H1 (cell line): ENCODE measurements around the gene OSCAR. TPM values are rescaled to one million over a fixed set of nuclear protein-coding genes. Genes with fewer than 3 reads are reported as not detected.
A peak's percentile ranks its signal among the peaks of the same experiment; 100 is the strongest.

Source experiments
- CTCF ChIA-PET: fragments of 300-600 bp; sonication (Branson Sonifier 250); formaldehyde crosslinking; loops from one replicate; lab custom pipeline; 2021; ENCODE audit not compliant: partially characterized antibody; lab: Charles Lee
- POLR2A ChIA-PET: fragments of 300-600 bp; sonication (Branson Sonifier 250); formaldehyde crosslinking; loops from one replicate; lab custom pipeline; 2021; ENCODE audit warnings: inconsistent platforms; ENCODE audit not compliant: partially characterized antibody; lab: Charles Lee
- DNase-seq, 2 experiments: peaks; one replicate each; pipeline versions ENCODE4 v3.0.0 to v3.0.0-alpha.2; 2010 to 2022; ENCODE audit warnings: low spot score in 2 of 2, low read depth in 1 of 2, mixed read lengths in 1 of 2
- FAIRE-seq: peaks from 2 replicates; lab custom pipeline; 2011; peaks lifted over from hg19 to GRCh38; lab: Jason Lieb, UNC
- H2AFZ ChIP-seq: 2 replicates; pipeline ENCODE4 v1.8.1; 2012; ENCODE audit warnings: low read length, inconsistent platforms
- H2AK5ac ChIP-seq: 2 replicates; pipeline ENCODE4 v1.6.1; 2013; ENCODE audit warnings: low read depth, low read length
- H2BK120ac ChIP-seq: replicated peaks from 2 replicates; pipeline ENCODE3; 2013; ENCODE audit warnings: low read depth, low read length, inconsistent platforms
- H2BK12ac ChIP-seq: 2 replicates; pipeline ENCODE4 v1.6.1; 2013; ENCODE audit warnings: low read depth, low read length
- H2BK15ac ChIP-seq: 2 replicates; pipeline ENCODE4 v1.6.1; 2013; ENCODE audit warnings: low read length
- H2BK20ac ChIP-seq: 2 replicates; pipeline ENCODE4 v1.6.1; 2013; ENCODE audit warnings: low read length
- H2BK5ac ChIP-seq: 2 replicates; pipeline ENCODE4 v1.6.1; 2013; ENCODE audit warnings: low read depth, low read length
- H3K14ac ChIP-seq: 2 replicates; pipeline ENCODE4 v1.6.1; 2013; ENCODE audit warnings: inconsistent platforms; ENCODE audit not compliant: insufficient read length
- H3K18ac ChIP-seq: 2 replicates; pipeline ENCODE4 v1.6.1; 2013; ENCODE audit warnings: low read length; ENCODE audit errors: extremely low read depth
- H3K23ac ChIP-seq: 2 replicates; pipeline ENCODE4 v1.6.1; 2013; ENCODE audit warnings: inconsistent platforms; ENCODE audit not compliant: insufficient read length
- H3K23me2 ChIP-seq: 2 replicates; pipeline ENCODE4 v1.6.1; 2013; ENCODE audit warnings: low read depth, low read length
- H3K27ac ChIP-seq: 2 replicates; pipeline ENCODE4 v1.6.1; 2011; ENCODE audit warnings: low read depth, low read length, inconsistent platforms
- H3K27me3 ChIP-seq, 4 experiments: replicated peaks in 1 of 4; 1 replicate in 1 of 4; 2 replicates in 3 of 4; pipeline versions ENCODE4 v1.6.1 to v1.8.1; 2011 to 2013; ENCODE audit warnings: low read length in 3 of 4, mild to moderate bottlenecking in 3 of 4, inconsistent platforms in 2 of 4, mixed read lengths in 2 of 4, moderate library complexity in 1 of 4; ENCODE audit not compliant: control insufficient read depth in 3 of 4, insufficient read depth in 3 of 4; ENCODE audit errors: extremely low read depth in 1 of 4
- H3K36me3 ChIP-seq, 4 experiments: 2 replicates each; pipeline versions ENCODE4 v1.6.1 to v1.8.1; 2011 to 2013; ENCODE audit warnings: mild to moderate bottlenecking in 4 of 4, low read length in 3 of 4, moderate library complexity in 2 of 4, control low read depth in 1 of 4, inconsistent platforms in 1 of 4; ENCODE audit not compliant: insufficient read depth in 4 of 4, control insufficient read depth in 2 of 4
- H3K4ac ChIP-seq: replicated peaks from 2 replicates; pipeline ENCODE3; 2013; ENCODE audit warnings: low read length, low read depth, mixed read lengths, inconsistent platforms; ENCODE audit not compliant: insufficient read length
- H3K4me1 ChIP-seq, 4 experiments: replicated peaks in 1 of 4; 1 replicate in 1 of 4; 2 replicates in 3 of 4; pipeline versions ENCODE4 v1.6.1 to v1.8.1; 2011 to 2013; ENCODE audit warnings: low read length in 3 of 4, inconsistent platforms in 2 of 4, mixed read lengths in 1 of 4; ENCODE audit not compliant: insufficient read depth in 4 of 4, control insufficient read depth in 3 of 4
- H3K4me2 ChIP-seq, 2 experiments: 2 replicates each; pipeline versions ENCODE4 v1.6.1 to v1.8.1; 2011 to 2013; ENCODE audit warnings: low read depth in 2 of 2, low read length in 2 of 2, control low read depth in 1 of 2, inconsistent platforms in 1 of 2, mild to moderate bottlenecking in 1 of 2; ENCODE audit not compliant: insufficient read depth in 1 of 2
- H3K4me3 ChIP-seq, 4 experiments: fragments of 200-600, 300-600 bp in 1 of 4; sonication (generic), shearing (Covaris generic), sonication (Bioruptor Twin) in 1 of 4; 2 replicates each; pipeline versions ENCODE4 v1.5.1 to v1.8.1; 2011 to 2016; ENCODE audit warnings: low read length in 4 of 4, low read depth in 3 of 4, control low read depth in 2 of 4, inconsistent platforms in 2 of 4, mild to moderate bottlenecking in 2 of 4, mixed read lengths in 1 of 4, moderate library complexity in 1 of 4; ENCODE audit not compliant: insufficient read depth in 2 of 4; ENCODE audit errors: extremely low read depth in 1 of 4
- H3K56ac ChIP-seq: replicated peaks from 2 replicates; pipeline ENCODE3; 2013; ENCODE audit warnings: low read depth, mild to moderate bottlenecking, mixed read lengths, low read length, inconsistent platforms; ENCODE audit not compliant: insufficient read length
- H3K79me1 ChIP-seq: 2 replicates; pipeline ENCODE4 v1.6.1; 2013; ENCODE audit warnings: low read depth, low read length, control low read depth
- H3K79me2 ChIP-seq, 2 experiments: 2 replicates each; pipeline versions ENCODE4 v1.6.1 to v1.8.1; 2012 to 2013; ENCODE audit warnings: low read length in 2 of 2, mild to moderate bottlenecking in 2 of 2, inconsistent platforms in 1 of 2; ENCODE audit not compliant: insufficient read depth in 2 of 2, control insufficient read depth in 1 of 2
- H3K9ac ChIP-seq, 4 experiments: replicated peaks in 1 of 4; 1 replicate in 1 of 4; 2 replicates in 3 of 4; pipeline versions ENCODE4 v1.6.1 to v1.8.1; 2011 to 2013; ENCODE audit warnings: low read depth in 3 of 4, low read length in 3 of 4, control low read depth in 2 of 4, mild to moderate bottlenecking in 2 of 4, moderate library complexity in 2 of 4, inconsistent platforms in 1 of 4; ENCODE audit errors: extremely low read depth in 1 of 4
- H3K9me3 ChIP-seq, 2 experiments: 2 replicates each; pipeline versions ENCODE4 v1.6.1 to v1.8.1; 2012 to 2013; ENCODE audit warnings: mild to moderate bottlenecking in 2 of 2, moderate library complexity in 2 of 2, control low read depth in 1 of 2, inconsistent platforms in 1 of 2, low read depth in 1 of 2, low read length in 1 of 2, mixed read lengths in 1 of 2; ENCODE audit not compliant: insufficient read depth in 2 of 2
- H4K20me1 ChIP-seq, 2 experiments: replicated peaks in 1 of 2; 2 replicates each; pipeline versions ENCODE3 to v1.8.1; 2011 to 2013; ENCODE audit warnings: inconsistent platforms in 2 of 2, low read length in 2 of 2, mild to moderate bottlenecking in 1 of 2; ENCODE audit not compliant: insufficient read depth in 2 of 2, control insufficient read depth in 1 of 2
- H4K5ac ChIP-seq: 2 replicates; pipeline ENCODE4 v1.6.1; 2013; ENCODE audit warnings: low read length, low read depth, mixed read lengths, inconsistent platforms; ENCODE audit not compliant: insufficient read length
- H4K8ac ChIP-seq: 2 replicates; pipeline ENCODE4 v1.8.0; 2013; ENCODE audit warnings: mild to moderate bottlenecking, moderate library complexity, low read length, inconsistent platforms; ENCODE audit not compliant: insufficient read depth; ENCODE audit errors: extremely low read depth
- H4K91ac ChIP-seq: replicated peaks from 2 replicates; pipeline ENCODE3; 2013; ENCODE audit warnings: low read length, mixed read lengths, inconsistent platforms; ENCODE audit not compliant: insufficient read length
- ASH2L ChIP-seq: fragments of 200-600, 300-600 bp; sonication (generic); IDR thresholded peaks from one replicate; pipeline ENCODE4 v1.7.1; 2017; ENCODE audit warnings: low read length
- CBX8 ChIP-seq: fragments of 300-800, 300-1000 bp; sonication (generic); IDR thresholded peaks from 2 replicates; pipeline ENCODE4 v1.7.1; 2016; ENCODE audit warnings: low read depth, low read length, borderline replicate concordance
- CREB1 ChIP-seq: IDR thresholded peaks from 2 replicates; pipeline ENCODE4 v1.6.1; 2012; ENCODE audit warnings: inconsistent platforms
- HDAC6 ChIP-seq: IDR thresholded peaks from one replicate; pipeline ENCODE4 v1.7.1; 2012; ENCODE audit warnings: low read depth, mild to moderate bottlenecking, inconsistent platforms, low read length, moderate library complexity
- RXRA ChIP-seq: IDR thresholded peaks from 2 replicates; pipeline ENCODE4 v1.6.1; 2011; ENCODE audit warnings: low read depth, mild to moderate bottlenecking, low read length, moderate library complexity; ENCODE audit not compliant: insufficient read depth
- SIRT6 ChIP-seq: IDR thresholded peaks from one replicate; pipeline ENCODE4 v1.7.1; 2012; ENCODE audit warnings: low read length, inconsistent platforms
- SP1 ChIP-seq: IDR thresholded peaks from 2 replicates; pipeline ENCODE4 v1.6.1; 2011; ENCODE audit warnings: low read depth, low read length
- SP4 ChIP-seq: IDR thresholded peaks from 2 replicates; pipeline ENCODE4 v1.6.1; 2012; ENCODE audit warnings: low read length, inconsistent platforms
- SUZ12 ChIP-seq: fragments of 200-600 bp; sonication (generic); IDR thresholded peaks from 2 replicates; pipeline ENCODE4 v1.6.1; 2012; ENCODE audit warnings: mild to moderate bottlenecking, inconsistent platforms, low read length, moderate library complexity, mixed read lengths
- TAF1 ChIP-seq: IDR thresholded peaks from 2 replicates; pipeline ENCODE4 v1.6.1; 2011; ENCODE audit warnings: mild to moderate bottlenecking, low read depth, low read length
- YY1 ChIP-seq: IDR thresholded peaks from 2 replicates; pipeline ENCODE4 v1.6.1; 2011; ENCODE audit warnings: low read depth, mild to moderate bottlenecking, low read length
- WGBS, 2 experiments: shearing (Covaris generic) in 1 of 2; methylation state at CpG; one replicate each; pipeline versions ENCODE4 v1.1.6 to v1.1.7; 2013 to 2015; ENCODE audit warnings: low lambda C conversion rate in 2 of 2, mixed read lengths in 2 of 2, inconsistent platforms in 1 of 2, low coverage in 1 of 2, missing lambda C conversion rate in 1 of 2; ENCODE audit not compliant: insufficient replicate concordance in 2 of 2, insufficient coverage in 1 of 2, insufficient read length in 1 of 2; ENCODE audit errors: extremely low coverage in 1 of 2, missing lambda C conversion rate in 1 of 2; 5-methylcytosine and 5-hydroxymethylcytosine counted together
- polyA plus RNA-seq, 7 experiments: library from polyadenylated mRNA; depleted of rRNA in 3 of 7; stranded (reverse) in 5 of 7; unstranded in 2 of 7; fragments of >200 nt in 5 of 7; fragments of 200-250 nt in 2 of 7; gene quantifications; 1 replicate in 5 of 7; 2 replicates in 1 of 7; 4 replicates in 1 of 7; pipeline versions ENCODE4 v1.2.1 to v1.2.3, GENCODE V29; 2011 to 2013; ENCODE audit warnings: missing spikeins in 2 of 7, mixed read lengths in 2 of 7
- total RNA-seq: library from RNA; stranded (reverse); fragmentation: NEBNext Ultra II Directional; extraction: Animal tissue kit (Norgen Biotek cat#: 25700); gene quantifications from 2 replicates; pipeline ENCODE4 v1.2.1, GENCODE V29; 2021
- TF ChIP-seq, protein P1 (sequence below): IDR thresholded peaks from 2 replicates; pipeline ENCODE4 v1.6.1; 2012; ENCODE audit warnings: low read length, inconsistent platforms

Gene OSCAR
- total and polyA plus RNA-seq, 2 of the 8 experiments (the other 6 are each of a cell fraction or from before 2014, with no cell fraction given): 1.1 TPM

DNA sequence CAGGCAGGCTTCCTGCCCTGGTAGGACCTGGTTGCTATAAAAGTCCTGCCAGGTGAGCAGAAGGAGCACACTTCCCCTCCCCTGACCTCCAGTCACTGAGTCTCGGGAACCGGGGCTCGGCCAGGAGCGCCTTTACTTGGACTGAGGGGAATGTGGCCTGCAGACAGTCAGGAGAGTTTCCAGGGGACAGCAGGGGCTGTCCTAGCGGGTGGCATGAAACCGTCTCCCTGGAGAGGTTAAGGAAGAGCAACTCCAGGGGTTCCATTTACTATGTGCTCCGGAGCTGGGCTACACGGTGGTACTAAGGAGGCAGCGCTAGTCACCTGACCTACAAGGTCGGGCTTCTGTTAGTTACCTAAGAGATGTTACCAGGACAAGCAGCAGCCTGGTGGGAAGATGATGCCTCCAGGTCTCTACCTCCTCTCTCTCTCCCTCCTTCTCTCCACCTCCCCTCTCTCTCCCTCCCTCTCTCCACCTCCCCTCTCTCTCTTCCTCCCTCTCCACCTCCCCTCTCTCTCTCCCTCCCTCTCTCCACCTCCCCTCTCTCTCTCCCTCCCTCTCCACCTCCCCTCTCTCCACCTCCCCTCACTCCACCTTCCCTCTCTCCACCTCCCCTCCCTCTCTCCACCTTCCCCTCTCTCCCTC is 32.8 kb upstream of the OSCAR start:
- no peak overlapping the region for H4K5ac ChIP-seq
- H3K79me1 ChIP-seq: no peaks in the 10 kb centered on the region
- H3K4ac ChIP-seq: peak overlapping the region; percentile 7
- no peak overlapping the region for H2AFZ ChIP-seq
- peak overlapping the region; percentile 1; the same call in 1 of the 2 replicates for H2AK5ac ChIP-seq
- H3K4me2 ChIP-seq: no peak overlapping the region
- H2BK120ac ChIP-seq: no peak overlapping the region
- H3K14ac ChIP-seq: no peak overlapping the region
- no peak overlapping the region for H3K56ac ChIP-seq
- no peak overlapping the region for H3K27ac ChIP-seq
- 0 out of 2 replicates have a peak overlapping the region, but pooled peaks have one; percentile 3 for H2BK20ac ChIP-seq
- H2BK15ac ChIP-seq: peak overlapping the region; percentile 13; the same call in 1 of the 2 replicates
- H3K9me3 ChIP-seq: peaks cover 3 to 10% of the 10 kb centered on the region in 2 experiments; a peak in 3 of 4 replicates
- ChIA-PET CTCF (no interaction called here), POLR2A (interaction anchor here (1.0 to 15.7 kb wide), 8 partner anchors 7 to 183 kb away, joined by 3 to 348 read pairs (median 8); partner anchors contain the start of genes LENG1, PRPF31 and TFPT)
- H4K91ac ChIP-seq: peak overlapping the region; percentile 8
- 92% methylated on average over 10 of the region's 10 CpGs; no CpG with 5 or more reads in 1 of the 2 experiments for WGBS, 2 experiments
- H3K4me1 ChIP-seq: peaks cover 0 to 5% (median under 1%) of the 10 kb centered on the region in 4 experiments; a peak in 2 of 7 replicates
- no peak overlapping the region for H3K18ac ChIP-seq
- H3K9ac ChIP-seq: no peak overlapping the region
- peak overlapping the region; percentile 57 for H2BK5ac ChIP-seq
- peaks cover 0 to 8% of the 10 kb centered on the region in 2 experiments for H4K20me1 ChIP-seq
- H2BK12ac ChIP-seq: peak overlapping the region; percentile 11; the same call in 1 of the 2 replicates
- no peaks in the 10 kb centered on the region for H3K27me3 ChIP-seq
- H3K4me3 ChIP-seq: no peak overlapping the region
- H3K23ac ChIP-seq: no peak overlapping the region
- peaks cover 13% of the 10 kb centered on the region for H3K23me2 ChIP-seq
- H4K8ac ChIP-seq: no peak overlapping the region
- peaks cover 10 to 34% (median 11%) of the 10 kb centered on the region in 4 experiments; a peak in 7 of 8 replicates for H3K36me3 ChIP-seq
- DNase-seq: peak; percentile 63 to 78
- peaks cover 0 to 5% of the 10 kb centered on the region in 2 experiments; a peak in 3 of 4 replicates for H3K79me2 ChIP-seq
- no peak for FAIRE-seq
- TF ChIP-seq SP4 (no peak), SIRT6 (peak; percentile 24), SUZ12 (peak; percentile 37; the same call in 1 of the 2 replicates), HDAC6 (no peak), ASH2L (no peak), SP1 (no peak), CREB1 (no peak), TAF1 (no peak), CBX8 (no peak), RXRA (peak; percentile 70; the same call in 1 of the 2 replicates), YY1 (peak; percentile 61; the same call in 1 of the 2 replicates)
- TF ChIP-seq, protein P1, sequence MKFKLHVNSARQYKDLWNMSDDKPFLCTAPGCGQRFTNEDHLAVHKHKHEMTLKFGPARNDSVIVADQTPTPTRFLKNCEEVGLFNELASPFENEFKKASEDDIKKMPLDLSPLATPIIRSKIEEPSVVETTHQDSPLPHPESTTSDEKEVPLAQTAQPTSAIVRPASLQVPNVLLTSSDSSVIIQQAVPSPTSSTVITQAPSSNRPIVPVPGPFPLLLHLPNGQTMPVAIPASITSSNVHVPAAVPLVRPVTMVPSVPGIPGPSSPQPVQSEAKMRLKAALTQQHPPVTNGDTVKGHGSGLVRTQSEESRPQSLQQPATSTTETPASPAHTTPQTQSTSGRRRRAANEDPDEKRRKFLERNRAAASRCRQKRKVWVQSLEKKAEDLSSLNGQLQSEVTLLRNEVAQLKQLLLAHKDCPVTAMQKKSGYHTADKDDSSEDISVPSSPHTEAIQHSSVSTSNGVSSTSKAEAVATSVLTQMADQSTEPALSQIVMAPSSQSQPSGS: 0 out of 2 replicates have a peak, but pooled peaks have one; percentile 12
